K562 (cell line): ENCODE results near the gene HSFX3. TPM values are rescaled to one million over a fixed set of nuclear protein-coding genes. Genes with fewer than 3 reads are reported as not detected.
"Not testable (repeated sequence)": the region's sequence is repeated elsewhere in the genome, so short reads cannot be mapped to it uniquely, and the experiment has no call there.

Experiments
- ATAC-seq: fragments of 200-7000 bp; cut with Tn5 transposase; 3 replicates; pipeline ENCODE4 v1.9.1; 2020; ENCODE audit warnings: moderate library complexity
- Bru-seq: library from RNA; stranded (reverse); fragments of 400-500 nt; gene quantifications from one replicate; lab custom pipeline; 2021; lab: Mats Ljungman, UMichigan
- BruChase-seq, 2 experiments: library from RNA; stranded (reverse); fragments of 400-500 nt; gene quantifications; one replicate each; lab custom pipeline; 2021; lab: Mats Ljungman, UMichigan
- BruUV-seq: library from RNA; stranded (reverse); fragments of 400-500 nt; replicated peaks from 2 replicates; lab custom pipeline; 2021; lab: Mats Ljungman, UMichigan
- CTCF ChIA-PET: fragments of 300-600 bp; formaldehyde crosslinking; extraction: SDS; loops from one replicate; lab custom pipeline; 2021; ENCODE audit warnings: low intra/inter-chr PET ratio; lab: Yijun Ruan, JAX
- POLR2A ChIA-PET: fragments of 300-600, 350-650 bp; sonication (Branson Sonifier 250); formaldehyde crosslinking; extraction: SDS; loops from one replicate; lab custom pipeline; 2021; ENCODE audit warnings: antibody characterized with exemption, inconsistent platforms; lab: Yijun Ruan, JAX
- DNase-seq, 4 experiments: peaks; one replicate each; pipeline versions ENCODE4 v3.0.0 to v3.0.0-alpha.2; 2011 to 2018; ENCODE audit warnings: low spot score in 3 of 4, mixed read lengths in 3 of 4; ENCODE audit errors: extremely low read depth in 1 of 4
- FAIRE-seq: peaks from 2 replicates; lab custom pipeline; 2011; peaks lifted over from hg19 to GRCh38; lab: Jason Lieb, UNC
- H2AFZ ChIP-seq: 2 replicates; pipeline ENCODE4 v1.6.0; 2011; ENCODE audit warnings: low read depth, low read length, control low read depth, inconsistent platforms
- H3K27ac ChIP-seq: fragments of 200-600 bp; 3 replicates; pipeline ENCODE4 v1.8.0; 2011; ENCODE audit warnings: low read depth, mild to moderate bottlenecking, control low read depth, inconsistent platforms, low read length, moderate library complexity, mixed read lengths; ENCODE audit errors: extremely low read depth
- H3K27me3 ChIP-seq, 2 experiments: fragments of 300-600 bp in 1 of 2; 2 replicates in 1 of 2; 3 replicates in 1 of 2; pipeline versions ENCODE4 v1.6.0 to v1.8.0; 2011; ENCODE audit warnings: inconsistent platforms in 2 of 2, low read length in 2 of 2, mild to moderate bottlenecking in 1 of 2, mixed read lengths in 1 of 2, moderate library complexity in 1 of 2; ENCODE audit not compliant: control insufficient read depth in 2 of 2, insufficient read depth in 2 of 2
- H3K36me3 ChIP-seq: fragments of 300-600 bp; 3 replicates; pipeline ENCODE4 v1.8.0; 2011; ENCODE audit warnings: mild to moderate bottlenecking, low read length, inconsistent platforms; ENCODE audit not compliant: control insufficient read depth, insufficient read depth
- H3K4me1 ChIP-seq, 2 experiments: fragments of 200-600 bp in 1 of 2; replicated peaks in 1 of 2; 2 replicates in 1 of 2; 3 replicates in 1 of 2; pipeline versions ENCODE4 v1.5.1 to v1.8.0; 2011; ENCODE audit warnings: inconsistent platforms in 2 of 2, low read length in 2 of 2, mild to moderate bottlenecking in 1 of 2, mixed read lengths in 1 of 2, moderate library complexity in 1 of 2; ENCODE audit not compliant: control insufficient read depth in 2 of 2, insufficient read depth in 2 of 2
- H3K4me2 ChIP-seq: 2 replicates; pipeline ENCODE4 v1.6.1; 2011; ENCODE audit warnings: low read length, control low read depth, inconsistent platforms, mixed read lengths; ENCODE audit not compliant: insufficient read depth
- H3K4me3 ChIP-seq: fragments of 200-600 bp; sonication (generic), shearing (Covaris generic); 2 replicates; pipeline ENCODE4 v1.5.1; 2016; ENCODE audit warnings: control low read depth, inconsistent platforms
- H3K79me2 ChIP-seq: fragments of 200-600 bp; 3 replicates; pipeline ENCODE4 v1.8.0; 2011; ENCODE audit warnings: low read length, inconsistent platforms; ENCODE audit not compliant: control insufficient read depth, insufficient read depth
- H3K9ac ChIP-seq, 2 experiments: 2 replicates each; pipeline versions ENCODE4 v1.6.0 to v1.6.1; 2011; ENCODE audit warnings: low read depth in 2 of 2, low read length in 2 of 2, control low read depth in 1 of 2, inconsistent platforms in 1 of 2, mild to moderate bottlenecking in 1 of 2, mixed read lengths in 1 of 2; ENCODE audit not compliant: insufficient read depth in 1 of 2
- H3K9me1 ChIP-seq: one replicate; pipeline ENCODE4 v1.6.0; 2011; ENCODE audit warnings: inconsistent platforms, mild to moderate bottlenecking, low read length, moderate library complexity; ENCODE audit not compliant: control insufficient read depth, insufficient read depth
- H3K9me3 ChIP-seq: replicated peaks from 2 replicates; pipeline ENCODE4 v1.5.1; 2011; ENCODE audit warnings: low read depth, low read length, inconsistent platforms; ENCODE audit not compliant: control insufficient read depth, insufficient read depth
- H4K20me1 ChIP-seq: replicated peaks from 2 replicates; pipeline ENCODE4 v1.6.1; 2011; ENCODE audit warnings: low read length, inconsistent platforms, mixed read lengths; ENCODE audit not compliant: control insufficient read depth, insufficient read depth
- WGBS: fragments of 100-300 bp; shearing (Covaris generic); methylation state at CpG from one replicate; pipeline ENCODE4 v1.1.6; 2016; ENCODE audit warnings: low coverage, mixed read lengths; ENCODE audit not compliant: insufficient coverage; ENCODE audit errors: missing lambda C conversion rate; 5-methylcytosine and 5-hydroxymethylcytosine counted together
- in situ Hi-C: fragments of 300-500 bp; cut with MboI; formaldehyde crosslinking; loops from 4 replicates; pipeline ENCODE4 v1.15.0; 2018; ENCODE audit warnings: inconsistent platforms, mixed read lengths
- intact Hi-C: fragments of 100-400 bp; cut with micrococcal nuclease; formaldehyde crosslinking; loops from 2 replicates; pipeline ENCODE4 v1.14.2; 2022
- long read RNA-seq, 3 experiments: library from polyadenylated mRNA in 2 of 3; library from RNA in 1 of 3; unstranded in 2 of 3; stranded (forward) in 1 of 3; transcript quantifications; one replicate each; pipeline ENCODE4 v2.0.0, GENCODE V29; 2019 to 2022
- polyA minus RNA-seq, 3 experiments: library from RNA; depleted of rRNA, polyadenylated mRNA; stranded (reverse); fragments of >200 nt; gene quantifications; 2 replicates each; pipeline ENCODE4 v1.2.3, GENCODE V29; 2011
- polyA plus RNA-seq, 8 experiments: library from polyadenylated mRNA; depleted of rRNA in 4 of 8; stranded (reverse) in 5 of 8; unstranded in 3 of 8; fragments of >200 nt; fragmentation: Nextera tagmentation in 2 of 8; fragmentation: Illumina TruSeq in 1 of 8; extraction: Ambion mirVana in 2 of 8; extraction: Trizol in 1 of 8; gene quantifications; 2 replicates each; pipeline versions ENCODE4 v1.2.1 to v1.2.3, GENCODE V29; 2011 to 2014; ENCODE audit warnings: inconsistent platforms in 1 of 8, missing spikeins in 1 of 8
- total RNA-seq, 7 experiments: library from RNA; depleted of rRNA in 6 of 7; stranded (reverse); fragments of >200 nt in 6 of 7; fragmentation: Illumina TruSeq in 2 of 7; extraction: Trizol in 2 of 7; gene quantifications; 2 replicates each; pipeline versions ENCODE4 v1.2.1 to v1.2.3, GENCODE V29; 2011 to 2021; ENCODE audit warnings: low replicate concordance in 1 of 7

HSFX3 gene
- not detected in 2 replicates for total RNA-seq (2011; cell fraction: chromatin; rRNA removed; ENCODE audit: low replicate concordance)
- not detected in 2 replicates for total RNA-seq (2011; cell fraction: nucleolus; rRNA removed)
- total RNA-seq (2011; cell fraction: nucleoplasm; rRNA removed) = not detected in 2 replicates
- total RNA-seq (2014; rRNA removed) (not detected in 2 replicates), total RNA-seq (2014; rRNA removed; fragmentation: Illumina TruSeq; extraction: Trizol) (not detected in 2 replicates), total RNA-seq (2015; rRNA removed; fragmentation: Illumina TruSeq; extraction: Trizol) (not detected in 2 replicates), total RNA-seq (2021) (not detected in 2 replicates), polyA plus RNA-seq (2011; rRNA removed) (0.10 TPM in 1 of 2 replicates, not detected in the other), polyA plus RNA-seq (2014; fragmentation: Illumina TruSeq; extraction: Trizol) (not detected in 2 replicates), polyA plus RNA-seq (2014; fragmentation: Nextera tagmentation; extraction: Ambion mirVana) (under 1 TPM in 1 of 2 experiments, not detected in 1; 0.08 TPM), polyA plus RNA-seq (2014; rRNA removed) (not detected in 2 replicates), polyA minus RNA-seq (2011; rRNA and poly(A)+ RNA removed) (not detected in 2 replicates), Bru-seq, nascent RNA (not detected), BruChase-seq, experiment 1, labeled RNA remaining after a 2-hour chase (not detected), BruChase-seq, experiment 2, labeled RNA remaining after a 6-hour chase (not detected)
- polyA plus RNA-seq (2011; cell fraction: cytosol; rRNA removed) = not detected in 2 replicates
- polyA plus RNA-seq (2011; cell fraction: nucleus; rRNA removed) = 0.10 TPM in 1 of 2 replicates, not detected in the other
- 0.07 and 0.15 TPM in 2 replicates for polyA plus RNA-seq (2012)
- polyA minus RNA-seq (2011; cell fraction: cytosol; rRNA and poly(A)+ RNA removed) = not detected in 2 replicates
- not detected in 2 replicates for polyA minus RNA-seq (2011; cell fraction: nucleus; rRNA and poly(A)+ RNA removed)
- long read RNA-seq, experiment 1 = 0 reads
- long read RNA-seq, experiment 2 = 0 reads
- long read RNA-seq, experiment 3 = 0 reads

DNA sequence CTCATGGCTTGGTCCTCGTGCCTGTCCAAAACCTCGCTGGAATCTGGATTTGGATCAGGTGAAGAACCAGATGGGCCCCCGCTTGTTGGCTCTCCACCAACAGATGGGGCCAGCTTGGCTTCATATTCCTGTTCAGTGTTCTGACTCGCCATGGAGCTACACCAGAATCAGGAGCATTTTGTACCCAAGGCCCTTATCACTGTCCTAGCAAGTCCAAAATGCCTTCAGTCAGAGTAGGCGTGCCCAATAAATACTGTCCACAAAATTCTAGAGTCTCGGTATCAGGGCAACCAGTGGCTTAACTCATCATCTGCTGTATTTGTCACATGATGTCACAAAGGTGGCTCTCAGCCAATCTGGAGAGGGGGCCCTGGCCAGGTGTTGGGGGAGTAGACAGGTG is at the start of gene HSFX3:
TSS of gene HSFX3 (minus strand) at position 224 of the 400 bp plus-strand sequence. CDS start at position 152, 72 bp downstream.
- FAIRE-seq, H3K9ac ChIP-seq, H4K20me1 ChIP-seq, H3K4me3 ChIP-seq, H3K4me2 ChIP-seq, H3K4me1 ChIP-seq, in situ Hi-C loops, ATAC-seq, H3K27me3 ChIP-seq, BruUV-seq, intact Hi-C loops, POLR2A ChIA-PET, H3K36me3 ChIP-seq, CTCF ChIA-PET, H3K9me1 ChIP-seq, H3K9me3 ChIP-seq, DNase-seq, H3K27ac ChIP-seq, H2AFZ ChIP-seq, H3K79me2 ChIP-seq: not testable (repeated sequence)
- no CpG with 5 or more reads among the region's 6 CpGs for WGBS

DNA sequence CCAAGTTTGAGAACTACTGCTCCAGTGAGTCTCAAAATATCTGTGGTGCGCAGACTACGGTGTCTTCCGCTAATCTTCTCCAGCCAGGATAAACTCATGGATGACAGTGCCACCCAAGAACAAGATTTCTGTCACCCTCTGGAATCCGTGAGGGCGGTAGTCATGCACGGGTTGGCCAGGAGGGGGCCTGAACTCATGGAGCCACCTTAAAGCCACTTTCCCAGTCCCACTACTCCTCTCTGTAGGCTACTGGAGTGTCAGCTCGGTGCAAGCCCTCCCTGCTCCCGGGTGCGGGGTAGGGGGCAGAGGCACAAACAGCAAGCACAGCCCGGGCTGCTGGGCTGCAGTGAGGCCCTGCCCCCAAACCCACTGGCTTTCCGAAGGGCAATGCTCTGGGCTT is 48.9 kb upstream of the HSFX3 start:
- peak; percentile 61 for FAIRE-seq
- H2AFZ ChIP-seq, BruUV-seq, DNase-seq, CTCF ChIA-PET, H3K36me3 ChIP-seq, H3K79me2 ChIP-seq, POLR2A ChIA-PET, H3K4me3 ChIP-seq, H3K4me1 ChIP-seq, H3K27me3 ChIP-seq, H4K20me1 ChIP-seq, H3K4me2 ChIP-seq, H3K9me1 ChIP-seq, intact Hi-C loops, H3K9ac ChIP-seq, H3K9me3 ChIP-seq, H3K27ac ChIP-seq: not testable (repeated sequence)
- in situ Hi-C loops = loop anchor here (25.0 kb wide), 1 partner anchor 214 kb away; no protein-coding TSS in a partner anchor
- WGBS = 4% methylated on average over 3 of the region's 11 CpGs
- peak; percentile 81 for ATAC-seq

DNA sequence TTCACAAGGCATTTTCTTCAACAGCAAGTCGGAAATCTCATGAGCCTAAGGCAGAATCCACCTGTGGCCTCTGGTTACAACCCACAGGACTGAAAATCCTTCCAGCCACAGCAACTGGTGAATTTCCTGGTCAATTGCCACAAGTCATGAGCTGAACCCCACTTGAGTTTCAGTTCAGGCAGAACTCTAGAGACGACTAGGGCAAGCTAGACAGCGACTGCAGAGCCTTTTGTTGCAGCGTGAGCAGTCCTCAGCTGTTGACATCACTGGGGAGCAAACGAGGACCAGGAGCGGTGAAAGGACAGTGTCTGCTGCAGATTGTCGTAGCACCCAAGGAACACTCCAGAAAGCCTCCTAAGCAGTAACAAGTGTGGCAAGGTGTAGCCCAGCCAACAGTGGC is 46.2 kb upstream of the HSFX3 start:
- H4K20me1 ChIP-seq, POLR2A ChIA-PET, FAIRE-seq, H3K4me2 ChIP-seq, H3K4me1 ChIP-seq, ATAC-seq, H3K4me3 ChIP-seq, H3K27me3 ChIP-seq, H3K27ac ChIP-seq, BruUV-seq, H3K9ac ChIP-seq, DNase-seq, H3K36me3 ChIP-seq, H3K79me2 ChIP-seq, H3K9me1 ChIP-seq, intact Hi-C loops, CTCF ChIA-PET, H3K9me3 ChIP-seq, H2AFZ ChIP-seq: not testable (repeated sequence)
- WGBS = no CpG with 5 or more reads among the region's 7 CpGs
- in situ Hi-C loops = loop anchor here (25.0 kb wide), 1 partner anchor 216 kb away; no protein-coding TSS in a partner anchor
